Liver (tissue), 9 donors: ENCODE data around the gene TRMT10C. TPM values are rescaled to one million over a fixed set of nuclear protein-coding genes. Genes with fewer than 3 reads are reported as not detected.

Experiments used
- DNase-seq: peaks from one replicate; pipeline ENCODE4 v3.0.0-alpha.2; 2017; ENCODE audit warnings: low spot score
- H3K27ac ChIP-seq, 2 donors: one replicate each; pipeline ENCODE4 v1.7.0; 2013; ENCODE audit warnings: inconsistent platforms in 2 of 2, low read length in 2 of 2, control low read depth in 1 of 2, low read depth in 1 of 2, mild to moderate bottlenecking in 1 of 2
- H3K27me3 ChIP-seq, 4 donors: one replicate each; pipeline versions ENCODE4 v1.6.1 to v1.7.0; 2013; ENCODE audit warnings: low read length in 3 of 4, inconsistent platforms in 1 of 4, mild to moderate bottlenecking in 1 of 4, moderate library complexity in 1 of 4; ENCODE audit not compliant: control insufficient read depth in 4 of 4, insufficient read depth in 4 of 4
- H3K36me3 ChIP-seq, 4 donors: one replicate each; pipeline versions ENCODE4 v1.6.1 to v1.7.0; 2013; ENCODE audit warnings: low read length in 3 of 4, mild to moderate bottlenecking in 3 of 4, low read depth in 1 of 4, moderate library complexity in 1 of 4; ENCODE audit not compliant: control insufficient read depth in 4 of 4, insufficient read depth in 3 of 4
- H3K4me1 ChIP-seq, 4 donors: one replicate each; pipeline versions ENCODE4 v1.6.1 to v1.7.0; 2013; ENCODE audit warnings: low read length in 3 of 4, mild to moderate bottlenecking in 3 of 4, moderate library complexity in 1 of 4; ENCODE audit not compliant: control insufficient read depth in 4 of 4, insufficient read depth in 4 of 4
- H3K4me3 ChIP-seq, 3 donors: one replicate each; pipeline versions ENCODE4 v1.6.1 to v1.7.0; 2013; ENCODE audit warnings: low read length in 3 of 3, control low read depth in 1 of 3, low read depth in 1 of 3, mild to moderate bottlenecking in 1 of 3
- H3K9ac ChIP-seq, 2 donors: one replicate each; pipeline ENCODE4 v1.7.0; 2013; ENCODE audit warnings: low read length in 2 of 2, mild to moderate bottlenecking in 2 of 2, moderate library complexity in 2 of 2, control low read depth in 1 of 2, low read depth in 1 of 2
- H3K9me3 ChIP-seq, 4 donors: one replicate each; pipeline versions ENCODE4 v1.6.1 to v1.7.0; 2013; ENCODE audit warnings: low read length in 3 of 4; ENCODE audit not compliant: control insufficient read depth in 4 of 4
- EGR1 ChIP-seq, 2 donors: IDR thresholded peaks; 2 replicates each; pipeline ENCODE4 v1.6.1; 2016 to 2018; ENCODE audit warnings: antibody characterized with exemption in 2 of 2, low read depth in 2 of 2
- FOXA1 ChIP-seq: IDR thresholded peaks from 2 replicates; pipeline ENCODE4 v1.6.1; 2016; ENCODE audit warnings: antibody characterized with exemption
- FOXA2 ChIP-seq: IDR thresholded peaks from 2 replicates; pipeline ENCODE4 v1.6.1; 2016; ENCODE audit warnings: antibody characterized with exemption
- HNF4A ChIP-seq, 2 donors: conservative IDR thresholded peaks; 2 replicates each; pipeline ENCODE4 v1.6.1; 2016; ENCODE audit warnings: antibody characterized with exemption in 2 of 2, mild to moderate bottlenecking in 2 of 2
- HNF4G ChIP-seq: IDR thresholded peaks from 2 replicates; pipeline ENCODE4 v1.6.1; 2016; ENCODE audit warnings: antibody characterized with exemption
- TAF1 ChIP-seq: conservative IDR thresholded peaks from 2 replicates; pipeline ENCODE4 v1.6.1; 2016; ENCODE audit warnings: antibody characterized with exemption, mild to moderate bottlenecking
- YY1 ChIP-seq: IDR thresholded peaks from 2 replicates; pipeline ENCODE4 v1.6.1; 2016; ENCODE audit warnings: antibody characterized with exemption, mild to moderate bottlenecking
- WGBS: extraction: QIAGEN DNeasy Blood & Tissue Kit; methylation state at CpG from one replicate; pipeline ENCODE4 v1.1.7; 2013; 5-methylcytosine and 5-hydroxymethylcytosine counted together
- polyA plus RNA-seq, 2 donors: library from polyadenylated mRNA; stranded (reverse) in 1 of 2; unstranded in 1 of 2; fragments of 200-250 nt in 1 of 2; fragments of >200 nt in 1 of 2; fragmentation: Nextera tagmentation in 1 of 2; extraction: Ambion mirVana in 1 of 2; gene quantifications; one replicate each; pipeline versions ENCODE4 v1.2.1 to v1.2.3, GENCODE V29; 2013 to 2015
- total RNA-seq, 2 donors: library from RNA; depleted of rRNA; stranded (reverse); fragments of >200 nt; gene quantifications; one replicate each; pipeline ENCODE4 v1.2.3, GENCODE V29; 2014
- TF ChIP-seq, protein P1 (sequence below): IDR thresholded peaks from 2 replicates; pipeline ENCODE4 v1.6.1; 2016; ENCODE audit warnings: antibody characterized with exemption
- TF ChIP-seq, protein P2 (sequence below): IDR thresholded peaks from 2 replicates; pipeline ENCODE4 v1.6.1; 2016; ENCODE audit warnings: antibody characterized with exemption, mild to moderate bottlenecking
- TF ChIP-seq, protein P3 (sequence below): fragments of 150-350 bp; IDR thresholded peaks from 2 replicates; pipeline ENCODE4 v1.5.1; 2017; ENCODE audit warnings: improper control_type of control experiment, low read depth, low read length; ENCODE audit not compliant: missing input control
- donor health status: healthy.
- donor health status: healthy.
- donor health status: healthy.
- donor health status: healthy.
- donor health status: healthy.

TRMT10C gene
- total and polyA plus RNA-seq, 4 donors: 12.6 to 30.3 (median 16.5) TPM

DNA sequence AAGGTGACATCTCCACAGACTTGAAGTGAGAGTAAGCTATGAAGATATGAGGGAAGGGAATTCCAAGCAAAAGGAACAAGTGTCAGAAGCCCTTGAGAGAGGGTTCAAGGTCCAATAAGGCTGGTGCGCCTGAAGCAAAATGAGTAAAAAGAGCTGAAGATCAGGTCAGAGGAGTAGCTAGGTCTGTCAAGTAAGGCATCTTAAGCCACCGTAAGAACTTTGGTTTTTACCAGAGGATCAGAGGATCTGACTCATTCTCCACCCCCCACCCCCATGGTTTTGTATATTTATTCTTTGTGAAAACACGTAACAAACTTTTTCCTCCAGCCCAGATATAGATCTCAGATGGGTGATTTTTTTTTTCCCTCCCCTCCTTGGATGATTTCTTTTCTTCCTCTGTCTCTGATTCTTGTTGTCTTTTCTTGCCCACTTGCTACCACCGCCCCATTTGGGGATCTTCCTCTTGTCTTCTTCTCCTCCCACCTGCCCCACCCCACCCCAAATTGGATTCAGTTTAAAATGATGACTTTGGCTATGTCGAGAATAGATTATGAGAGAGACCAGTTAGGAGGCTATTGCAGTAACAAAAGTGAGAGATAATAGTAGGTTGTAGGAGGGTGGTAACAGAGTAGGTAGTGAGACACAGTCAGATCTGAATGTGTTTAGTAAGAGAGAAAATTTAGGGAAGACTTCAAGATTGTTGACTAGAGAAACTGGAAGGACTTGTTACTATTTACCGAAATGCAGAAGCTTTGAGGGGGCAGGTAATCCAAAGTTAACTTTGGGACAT lies 6.1 kb downstream of the TRMT10C start (continued):
- TF ChIP-seq FOXA1: no peak
- TF ChIP-seq, protein P1, sequence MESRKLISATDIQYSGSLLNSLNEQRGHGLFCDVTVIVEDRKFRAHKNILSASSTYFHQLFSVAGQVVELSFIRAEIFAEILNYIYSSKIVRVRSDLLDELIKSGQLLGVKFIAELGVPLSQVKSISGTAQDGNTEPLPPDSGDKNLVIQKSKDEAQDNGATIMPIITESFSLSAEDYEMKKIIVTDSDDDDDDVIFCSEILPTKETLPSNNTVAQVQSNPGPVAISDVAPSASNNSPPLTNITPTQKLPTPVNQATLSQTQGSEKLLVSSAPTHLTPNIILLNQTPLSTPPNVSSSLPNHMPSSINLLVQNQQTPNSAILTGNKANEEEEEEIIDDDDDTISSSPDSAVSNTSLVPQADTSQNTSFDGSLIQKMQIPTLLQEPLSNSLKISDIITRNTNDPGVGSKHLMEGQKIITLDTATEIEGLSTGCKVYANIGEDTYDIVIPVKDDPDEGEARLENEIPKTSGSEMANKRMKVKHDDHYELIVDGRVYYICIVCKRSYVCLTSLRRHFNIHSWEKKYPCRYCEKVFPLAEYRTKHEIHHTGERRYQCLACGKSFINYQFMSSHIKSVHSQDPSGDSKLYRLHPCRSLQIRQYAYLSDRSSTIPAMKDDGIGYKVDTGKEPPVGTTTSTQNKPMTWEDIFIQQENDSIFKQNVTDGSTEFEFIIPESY: no peak

DNA sequence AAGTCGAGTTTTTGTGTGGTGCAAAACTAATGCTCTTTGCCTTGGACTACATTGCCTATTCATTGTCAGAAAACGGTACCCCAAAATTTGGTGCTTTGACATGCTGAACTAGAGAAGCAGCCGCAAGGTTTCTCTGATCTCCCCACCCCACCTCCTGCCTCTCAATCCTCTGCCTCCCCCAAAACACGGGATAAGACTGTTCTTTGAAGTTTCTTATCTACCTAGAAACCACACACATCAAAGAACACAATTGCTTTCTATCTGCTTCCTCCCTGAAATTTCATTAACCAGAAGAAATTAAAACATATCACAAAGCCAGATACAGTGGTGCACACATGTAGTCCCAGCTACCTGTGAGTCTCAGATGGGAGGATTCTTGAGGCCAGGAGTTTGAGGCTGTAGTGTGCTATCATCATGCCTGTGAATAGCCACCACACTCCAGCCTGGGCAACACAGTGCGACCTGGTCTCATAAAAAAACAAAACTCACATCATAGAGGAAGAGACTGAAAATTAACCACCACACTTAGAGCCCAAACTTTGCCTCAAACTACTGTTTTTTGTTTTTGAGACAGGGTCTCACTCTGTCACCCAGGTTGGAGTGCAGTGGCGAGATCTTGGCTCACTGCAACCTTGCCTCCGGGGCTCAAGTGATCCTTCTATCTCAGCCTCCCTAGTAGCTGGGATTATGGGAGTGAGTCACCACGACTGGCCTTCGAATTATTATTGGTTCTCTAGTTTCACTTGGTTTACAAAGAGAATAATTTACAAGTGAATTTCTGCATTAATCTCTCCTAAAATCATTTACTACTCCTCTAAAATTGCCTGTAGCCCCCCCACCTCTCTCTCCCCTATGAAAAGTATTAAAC lies 9.6 kb downstream of the TRMT10C start:
- whole genome bisulfite sequencing: 69% methylated on average over 9 of the region's 9 CpGs
- no peaks in the 10 kb centered on the region for H3K27me3 ChIP-seq
- no peak overlapping the region for H3K9ac ChIP-seq
- peaks cover 0 to 20% (median 14%) of the 10 kb centered on the region in 4 donors for H3K4me1 ChIP-seq
- H3K4me3 ChIP-seq: no peak overlapping the region
- H3K36me3 ChIP-seq: no peaks in the 10 kb centered on the region
- H3K27ac ChIP-seq: no peak overlapping the region
- TF ChIP-seq HNF4A (conservative IDR thresholded peaks at IDR 0.05) (no peak), EGR1 (IDR thresholded peaks at IDR 0.05; ENCODE audit: low read depth in 2 of 2) (no peak), FOXA2 (no peak), HNF4G (no peak), YY1 (no peak), FOXA1 (no peak)
- TF ChIP-seq, protein P2, sequence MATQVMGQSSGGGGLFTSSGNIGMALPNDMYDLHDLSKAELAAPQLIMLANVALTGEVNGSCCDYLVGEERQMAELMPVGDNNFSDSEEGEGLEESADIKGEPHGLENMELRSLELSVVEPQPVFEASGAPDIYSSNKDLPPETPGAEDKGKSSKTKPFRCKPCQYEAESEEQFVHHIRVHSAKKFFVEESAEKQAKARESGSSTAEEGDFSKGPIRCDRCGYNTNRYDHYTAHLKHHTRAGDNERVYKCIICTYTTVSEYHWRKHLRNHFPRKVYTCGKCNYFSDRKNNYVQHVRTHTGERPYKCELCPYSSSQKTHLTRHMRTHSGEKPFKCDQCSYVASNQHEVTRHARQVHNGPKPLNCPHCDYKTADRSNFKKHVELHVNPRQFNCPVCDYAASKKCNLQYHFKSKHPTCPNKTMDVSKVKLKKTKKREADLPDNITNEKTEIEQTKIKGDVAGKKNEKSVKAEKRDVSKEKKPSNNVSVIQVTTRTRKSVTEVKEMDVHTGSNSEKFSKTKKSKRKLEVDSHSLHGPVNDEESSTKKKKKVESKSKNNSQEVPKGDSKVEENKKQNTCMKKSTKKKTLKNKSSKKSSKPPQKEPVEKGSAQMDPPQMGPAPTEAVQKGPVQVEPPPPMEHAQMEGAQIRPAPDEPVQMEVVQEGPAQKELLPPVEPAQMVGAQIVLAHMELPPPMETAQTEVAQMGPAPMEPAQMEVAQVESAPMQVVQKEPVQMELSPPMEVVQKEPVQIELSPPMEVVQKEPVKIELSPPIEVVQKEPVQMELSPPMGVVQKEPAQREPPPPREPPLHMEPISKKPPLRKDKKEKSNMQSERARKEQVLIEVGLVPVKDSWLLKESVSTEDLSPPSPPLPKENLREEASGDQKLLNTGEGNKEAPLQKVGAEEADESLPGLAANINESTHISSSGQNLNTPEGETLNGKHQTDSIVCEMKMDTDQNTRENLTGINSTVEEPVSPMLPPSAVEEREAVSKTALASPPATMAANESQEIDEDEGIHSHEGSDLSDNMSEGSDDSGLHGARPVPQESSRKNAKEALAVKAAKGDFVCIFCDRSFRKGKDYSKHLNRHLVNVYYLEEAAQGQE: no peak
- no peaks in the 10 kb centered on the region for H3K9me3 ChIP-seq
- no peak for DNase-seq

DNA sequence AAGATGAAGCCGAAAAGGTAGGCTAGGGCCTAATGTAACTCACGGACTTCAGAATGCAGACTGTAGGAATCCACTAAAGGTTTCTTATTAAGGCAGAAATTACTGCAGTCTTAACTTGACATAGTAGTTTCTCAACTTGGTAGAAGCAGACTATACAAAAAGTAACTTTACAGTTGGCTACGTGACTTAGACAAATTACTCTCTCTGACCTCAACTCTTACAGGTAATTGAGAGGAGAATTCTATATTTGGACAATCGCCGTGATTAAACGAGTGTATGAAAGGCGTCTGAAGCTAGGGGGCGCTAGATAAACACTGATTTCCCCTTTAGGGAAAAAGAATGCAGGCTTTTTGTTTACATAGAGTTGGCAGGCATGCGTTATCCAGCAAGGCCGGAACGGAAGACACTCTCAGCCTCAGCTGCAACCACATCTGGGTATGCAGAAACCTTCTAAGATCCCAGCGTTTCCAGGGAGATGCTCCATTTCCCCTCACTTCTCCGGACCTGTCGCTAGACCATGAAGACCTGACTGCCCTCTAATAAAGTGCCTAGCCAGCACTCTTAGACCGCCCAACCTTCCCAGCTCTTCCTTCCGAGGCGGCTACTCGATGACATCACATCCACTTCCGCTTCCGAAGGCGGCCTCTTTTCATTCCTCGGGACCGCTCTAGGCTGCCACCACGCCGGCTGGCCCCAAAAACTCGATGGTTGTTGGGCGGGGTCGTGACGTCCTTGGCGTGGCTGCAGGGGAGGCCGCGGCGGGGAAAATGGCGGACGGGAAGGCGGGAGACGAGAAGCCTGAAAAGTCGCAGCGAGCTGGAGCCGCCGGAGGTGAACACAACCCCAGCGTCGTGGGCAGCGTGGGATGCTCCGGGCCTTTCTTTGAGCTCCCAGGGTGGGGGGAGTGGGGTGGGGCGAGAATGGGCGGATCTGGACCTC lies 12.1 kb downstream of the TRMT10C start, which contains the start of gene PCNP:
Gene PCNP, plus strand, starts transcription at position 732 of the 939 bp plus-strand sequence. Its CDS starts 36 bp downstream, at position 768.
- H3K36me3 ChIP-seq: no peaks in the 10 kb centered on the region
- H3K4me1 ChIP-seq: peaks cover 0 to 20% (median 14%) of the 10 kb centered on the region in 4 donors
- peak within 1 kb of the TSS; percentile 82 to 84 for H3K27ac ChIP-seq
- 2% methylated on average over 47 of the region's 47 CpGs for WGBS
- H3K27me3 ChIP-seq: no peaks in the 10 kb centered on the region
- peak within 1 kb of the TSS; percentile 86 to 88 (median 86) for H3K4me3 ChIP-seq
- peak within 1 kb of the TSS; percentile 75 to 77 for H3K9ac ChIP-seq
- H3K9me3 ChIP-seq: no peaks in the 10 kb centered on the region
- peak; percentile 99 for DNase-seq
- TF ChIP-seq, protein P1: peak; percentile 87
- TF ChIP-seq, protein P2: peak; percentile 75
- TF ChIP-seq, protein P3, sequence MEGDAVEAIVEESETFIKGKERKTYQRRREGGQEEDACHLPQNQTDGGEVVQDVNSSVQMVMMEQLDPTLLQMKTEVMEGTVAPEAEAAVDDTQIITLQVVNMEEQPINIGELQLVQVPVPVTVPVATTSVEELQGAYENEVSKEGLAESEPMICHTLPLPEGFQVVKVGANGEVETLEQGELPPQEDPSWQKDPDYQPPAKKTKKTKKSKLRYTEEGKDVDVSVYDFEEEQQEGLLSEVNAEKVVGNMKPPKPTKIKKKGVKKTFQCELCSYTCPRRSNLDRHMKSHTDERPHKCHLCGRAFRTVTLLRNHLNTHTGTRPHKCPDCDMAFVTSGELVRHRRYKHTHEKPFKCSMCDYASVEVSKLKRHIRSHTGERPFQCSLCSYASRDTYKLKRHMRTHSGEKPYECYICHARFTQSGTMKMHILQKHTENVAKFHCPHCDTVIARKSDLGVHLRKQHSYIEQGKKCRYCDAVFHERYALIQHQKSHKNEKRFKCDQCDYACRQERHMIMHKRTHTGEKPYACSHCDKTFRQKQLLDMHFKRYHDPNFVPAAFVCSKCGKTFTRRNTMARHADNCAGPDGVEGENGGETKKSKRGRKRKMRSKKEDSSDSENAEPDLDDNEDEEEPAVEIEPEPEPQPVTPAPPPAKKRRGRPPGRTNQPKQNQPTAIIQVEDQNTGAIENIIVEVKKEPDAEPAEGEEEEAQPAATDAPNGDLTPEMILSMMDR: peak; percentile 93
- TF ChIP-seq TAF1 (peak; percentile 82), FOXA1 (peak; percentile 36), YY1 (peak; percentile 99), FOXA2 (peak; percentile 57)
